Liver (tissue), 3 donors: ENCODE results near the gene LRRC47.

Experiments
- CTCF ChIP-seq: fragments of 150-350 bp; IDR thresholded peaks from 2 replicates; pipeline ENCODE4 v1.5.1; 2017; ENCODE audit warnings: improper control_type of control experiment, low read depth, low read length; ENCODE audit not compliant: missing input control
- NR2F2 ChIP-seq: IDR thresholded peaks from 2 replicates; pipeline ENCODE4 v1.6.1; 2016; ENCODE audit warnings: antibody characterized with exemption
- REST ChIP-seq: IDR thresholded peaks from 2 replicates; pipeline ENCODE4 v1.6.1; 2016; ENCODE audit warnings: antibody characterized with exemption, mild to moderate bottlenecking
- YY1 ChIP-seq: IDR thresholded peaks from 2 replicates; pipeline ENCODE4 v1.6.1; 2016; ENCODE audit warnings: antibody characterized with exemption, mild to moderate bottlenecking
- ZBTB33 ChIP-seq: IDR thresholded peaks from 2 replicates; pipeline ENCODE4 v1.6.1; 2016; ENCODE audit warnings: antibody characterized with exemption
- TF ChIP-seq, protein P1 (sequence below): IDR thresholded peaks from 2 replicates; pipeline ENCODE4 v1.6.1; 2016; ENCODE audit warnings: antibody characterized with exemption
- donor health status: healthy.
- donor health status: healthy.

- TF ChIP-seq CTCF = peak; percentile 28
- no peak for TF ChIP-seq NR2F2
- TF ChIP-seq ZBTB33 = no peak
- TF ChIP-seq YY1 = no peak
- TF ChIP-seq, protein P1, sequence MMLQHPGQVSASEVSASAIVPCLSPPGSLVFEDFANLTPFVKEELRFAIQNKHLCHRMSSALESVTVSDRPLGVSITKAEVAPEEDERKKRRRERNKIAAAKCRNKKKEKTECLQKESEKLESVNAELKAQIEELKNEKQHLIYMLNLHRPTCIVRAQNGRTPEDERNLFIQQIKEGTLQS = no peak
- no peak for TF ChIP-seq REST
Observed at GRCh38 chr1:3775490-3776230, 20.6 kb downstream of the LRRC47 start.
